LNCaP clone FGC (cell line): ENCODE results near the gene ITFG2.
"Not testable (repeated sequence)": the region's sequence is repeated elsewhere in the genome, so short reads cannot be mapped to it uniquely, and the experiment has no call there.

ENCODE experiments used
- DNase-seq: peaks from one replicate; pipeline ENCODE4 v3.0.0-alpha.2; 2011; ENCODE audit warnings: low read depth
- H3K4me3 ChIP-seq: 2 replicates; pipeline ENCODE4 v1.5.1; 2011; ENCODE audit warnings: mild to moderate bottlenecking, low read depth, low read length, control low read depth
- TF ChIP-seq, protein P1 (sequence below): IDR thresholded peaks from 2 replicates; pipeline ENCODE4 v1.5.1; 2012; ENCODE audit warnings: mild to moderate bottlenecking; ENCODE audit not compliant: control insufficient read depth, insufficient read depth; ENCODE audit errors: extremely low read depth

Gene ITFG2

DNA sequence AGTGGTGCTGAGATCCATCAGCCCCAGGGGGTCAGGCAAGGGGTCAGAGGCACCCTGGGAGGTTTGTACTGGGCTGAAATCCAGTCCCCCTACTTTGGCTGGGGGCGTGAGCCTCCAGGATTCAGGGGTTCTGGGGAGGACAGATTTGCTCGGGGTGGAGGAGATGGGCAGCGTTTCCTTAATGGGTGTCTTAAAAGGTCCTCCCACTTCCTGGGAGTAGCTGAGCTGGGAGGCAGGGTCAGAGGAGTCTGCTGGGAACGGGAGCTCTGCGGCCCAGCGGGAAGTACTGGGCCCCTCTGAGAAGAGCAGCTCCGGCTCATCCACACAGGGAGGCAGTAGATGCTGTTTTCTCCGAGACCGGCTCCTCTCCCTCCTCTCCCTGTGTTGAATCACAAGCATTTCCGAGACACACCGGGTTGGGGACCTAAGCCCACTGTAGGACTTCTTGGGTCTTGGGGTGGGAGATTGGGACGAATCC is 46.5 kb downstream of the ITFG2 start:
- H3K4me3 ChIP-seq = no peak overlapping the region
- TF ChIP-seq, protein P1, sequence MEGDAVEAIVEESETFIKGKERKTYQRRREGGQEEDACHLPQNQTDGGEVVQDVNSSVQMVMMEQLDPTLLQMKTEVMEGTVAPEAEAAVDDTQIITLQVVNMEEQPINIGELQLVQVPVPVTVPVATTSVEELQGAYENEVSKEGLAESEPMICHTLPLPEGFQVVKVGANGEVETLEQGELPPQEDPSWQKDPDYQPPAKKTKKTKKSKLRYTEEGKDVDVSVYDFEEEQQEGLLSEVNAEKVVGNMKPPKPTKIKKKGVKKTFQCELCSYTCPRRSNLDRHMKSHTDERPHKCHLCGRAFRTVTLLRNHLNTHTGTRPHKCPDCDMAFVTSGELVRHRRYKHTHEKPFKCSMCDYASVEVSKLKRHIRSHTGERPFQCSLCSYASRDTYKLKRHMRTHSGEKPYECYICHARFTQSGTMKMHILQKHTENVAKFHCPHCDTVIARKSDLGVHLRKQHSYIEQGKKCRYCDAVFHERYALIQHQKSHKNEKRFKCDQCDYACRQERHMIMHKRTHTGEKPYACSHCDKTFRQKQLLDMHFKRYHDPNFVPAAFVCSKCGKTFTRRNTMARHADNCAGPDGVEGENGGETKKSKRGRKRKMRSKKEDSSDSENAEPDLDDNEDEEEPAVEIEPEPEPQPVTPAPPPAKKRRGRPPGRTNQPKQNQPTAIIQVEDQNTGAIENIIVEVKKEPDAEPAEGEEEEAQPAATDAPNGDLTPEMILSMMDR = no peak
- DNase-seq = no peak

DNA sequence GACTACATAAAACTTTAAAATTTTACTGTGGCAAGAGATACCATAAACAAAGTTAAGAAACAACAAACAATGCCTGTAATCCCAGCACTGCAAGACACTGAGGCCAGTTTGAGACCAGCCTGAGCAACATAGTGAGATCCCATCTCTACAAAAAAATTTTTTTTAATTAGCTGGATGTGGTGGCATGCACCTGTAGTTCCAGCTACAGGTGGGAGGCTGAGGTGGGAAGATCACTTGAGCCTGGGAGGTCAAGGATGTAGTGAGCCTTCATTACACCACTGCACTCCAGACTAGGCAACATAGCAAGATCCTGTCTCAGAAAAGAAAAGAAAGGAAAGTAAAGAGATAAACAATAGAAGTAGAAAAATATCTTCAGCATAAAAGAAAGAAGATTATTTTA is 47.7 kb downstream of the ITFG2 start:
- no peak for DNase-seq
- no peak overlapping the region for H3K4me3 ChIP-seq
- TF ChIP-seq, protein P1 = no peak

DNA sequence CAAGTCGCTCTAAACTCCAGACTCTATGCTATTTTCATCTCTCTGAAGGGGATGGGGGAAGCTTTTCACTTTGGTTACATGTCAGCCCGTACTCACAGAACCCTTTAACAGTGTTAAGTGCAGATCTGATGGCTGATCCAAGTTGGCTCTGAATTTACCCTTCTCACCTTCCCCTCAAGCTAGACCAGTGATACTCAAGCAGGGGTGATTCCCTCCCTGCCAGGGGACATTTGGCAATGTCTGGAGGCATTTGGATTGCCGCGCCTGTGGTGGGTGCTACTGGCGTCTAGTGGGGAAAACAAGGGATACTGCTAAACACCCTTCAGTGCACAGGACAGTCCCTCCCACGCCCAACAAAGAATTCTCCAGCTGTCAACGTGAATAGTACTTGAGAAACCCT is 50.4 kb downstream of the ITFG2 start:
- H3K4me3 ChIP-seq = no peak overlapping the region
- TF ChIP-seq, protein P1 = no peak
- DNase-seq = no peak

DNA sequence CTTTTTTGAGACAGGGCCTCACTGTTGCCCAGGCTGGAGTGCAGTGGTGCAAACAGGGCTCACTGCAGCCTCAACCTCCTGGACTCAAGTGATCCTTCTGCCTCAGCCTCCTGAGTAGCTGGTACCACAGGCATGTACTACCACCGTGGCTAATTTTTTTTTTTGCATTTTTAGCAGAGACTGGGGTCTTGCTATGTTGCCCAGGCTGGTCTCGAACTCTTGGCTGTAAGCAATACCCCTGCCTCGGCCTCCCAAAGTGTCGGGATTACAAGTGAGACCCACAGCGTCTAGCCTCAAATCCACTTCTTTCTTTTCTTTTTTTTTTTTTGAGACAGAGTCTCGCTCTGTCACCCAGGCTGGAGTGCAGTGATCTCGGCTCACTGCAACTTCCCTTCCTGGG is 50.9 kb downstream of the ITFG2 start:
- DNase-seq, H3K4me3 ChIP-seq: not testable (repeated sequence)

DNA sequence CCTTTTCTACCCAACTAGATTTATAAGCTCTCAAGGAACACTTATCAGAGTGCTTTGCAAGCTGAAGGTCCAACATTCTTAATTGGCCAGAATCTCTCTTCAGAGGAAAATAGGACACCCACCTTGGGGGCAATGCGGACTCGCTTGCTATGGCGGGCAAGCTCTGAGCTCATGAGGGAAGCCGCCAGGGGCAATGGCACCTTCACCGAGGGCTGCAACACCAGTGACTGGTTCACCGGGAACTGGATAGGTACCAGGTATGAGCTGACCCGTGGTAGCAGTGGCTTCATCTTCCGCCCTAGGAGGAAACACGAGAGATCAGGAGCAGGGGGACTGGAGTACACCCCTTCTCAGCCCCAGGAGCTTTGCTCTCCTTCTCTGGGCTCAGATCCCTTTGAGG is 51.7 kb downstream of the ITFG2 start:
- H3K4me3 ChIP-seq = no peak overlapping the region
- TF ChIP-seq, protein P1 = no peak
- DNase-seq = no peak

DNA sequence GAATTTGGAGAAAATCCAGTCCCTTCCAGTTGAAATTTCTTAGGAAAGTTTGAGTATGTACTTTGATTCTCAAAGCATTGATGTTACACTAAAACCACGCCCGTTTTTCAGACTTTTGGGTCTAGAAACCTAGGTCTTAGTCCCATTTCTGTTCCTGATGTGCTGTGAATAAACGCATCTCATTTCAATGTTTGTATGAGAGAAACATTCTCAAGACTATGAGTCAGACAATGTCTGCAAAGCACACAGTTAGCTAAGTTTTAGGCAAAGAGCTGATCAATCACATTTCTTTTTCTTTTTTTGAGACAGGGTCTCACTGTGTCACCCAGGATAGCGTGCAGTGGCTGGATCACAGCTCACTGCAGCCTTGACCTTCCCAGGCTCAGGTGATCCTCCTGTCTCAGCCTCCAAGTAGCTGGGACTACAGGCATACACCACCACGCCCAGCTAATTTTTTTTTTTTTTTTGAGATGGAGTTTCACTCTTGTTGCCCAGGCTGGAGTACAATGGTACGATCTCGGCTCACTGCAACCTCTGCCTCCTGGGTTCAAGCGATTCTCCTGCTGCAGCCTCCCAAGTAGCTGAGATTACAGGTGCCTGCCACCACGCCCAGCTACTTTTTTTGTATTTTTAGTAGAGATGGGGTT is 56.6 kb downstream of the ITFG2 start:
- H3K4me3 ChIP-seq, DNase-seq: not testable (repeated sequence)
